Esophagus squamous epithelium (tissue), 5 donors: ENCODE data around the gene MED27. TPM values are rescaled to one million over a fixed set of nuclear protein-coding genes. Genes with fewer than 3 reads are reported as not detected.

Experiments
- DNase-seq: peaks from one replicate; lab custom pipeline; 2025; lab: John Stamatoyannopoulos, UW
- H3K27ac ChIP-seq, 4 donors: fragments of 200-600 bp; sonication (generic); one replicate each; pipeline ENCODE4 v1.5.1; 2016 to 2019; ENCODE audit warnings: mild to moderate bottlenecking in 1 of 4
- H3K27me3 ChIP-seq, 4 donors: fragments of 200-600 bp; sonication (generic); 1 replicate in 3 of 4; 2 replicates in 1 of 4; pipeline versions ENCODE4 v1.5.1 to v1.6.0; 2017 to 2021; ENCODE audit warnings: antibody characterized with exemption in 1 of 4
- H3K36me3 ChIP-seq, 3 donors: fragments of 200-600 bp; sonication (generic); one replicate each; pipeline ENCODE4 v1.5.1; 2016 to 2019
- H3K4me1 ChIP-seq, 3 donors: fragments of 200-600 bp; sonication (generic); one replicate each; pipeline ENCODE4 v1.5.1; 2017 to 2019
- H3K4me3 ChIP-seq, 4 donors: fragments of 200-600 bp; sonication (generic); 1 replicate in 3 of 4; 2 replicates in 1 of 4; pipeline ENCODE4 v1.5.1; 2016 to 2019; ENCODE audit warnings: mild to moderate bottlenecking in 2 of 4, moderate library complexity in 1 of 4
- H3K9me3 ChIP-seq, 3 donors: fragments of 200-600 bp; sonication (generic); one replicate each; pipeline ENCODE4 v1.5.1; 2016 to 2019
- CTCF ChIP-seq, 6 experiments: fragments of 450-650 bp in 4 of 6; fragments of 200-600 bp in 2 of 6; sonication (generic) in 2 of 6; IDR thresholded peaks; one replicate each; pipeline ENCODE4 v1.5.1; 2016 to 2019; ENCODE audit warnings: antibody characterized with exemption in 6 of 6, mild to moderate bottlenecking in 4 of 6, moderate library complexity in 4 of 6
- POLR2A ChIP-seq, 4 donors: fragments of 450-650 bp; IDR thresholded peaks; one replicate each; pipeline ENCODE4 v1.6.1; 2017; ENCODE audit warnings: antibody characterized with exemption in 4 of 4, mild to moderate bottlenecking in 4 of 4, moderate library complexity in 3 of 4
- WGBS, 2 donors: methylation state at CpG; one replicate each; pipeline ENCODE4 v1.1.5; 2018; 5-methylcytosine and 5-hydroxymethylcytosine counted together
- intact Hi-C: fragments of 100-400 bp; cut with DNase I; formaldehyde crosslinking; loops from one replicate; pipeline ENCODE4 v1.15.0; 2022
- total RNA-seq, 4 donors: library from RNA; depleted of rRNA; stranded (reverse); fragments of >200 nt; gene quantifications; one replicate each; pipeline ENCODE4 v1.1.0, GENCODE V29; 2016
- donor health status: DM: yes; HTN: yes; CAD: no.

The MED27 gene
- total RNA-seq, 4 donors from 2014 or later = 10.6 to 20.0 (median 17.6) TPM

- Histone ChIP-seq H3K36me3 (peaks cover 0 to 23% (median 0%) of the 10 kb centered on the region in 3 donors), H3K4me1 (no peaks in the 10 kb centered on the region), H3K27me3 (no peaks in the 10 kb centered on the region), H3K4me3 (no peak overlapping the region), H3K9me3 (no peaks in the 10 kb centered on the region), H3K27ac (no peak overlapping the region)
- WGBS, 2 donors = 83 to 94% methylated on average over 2 to 4 of the region's 4 CpGs
- intact Hi-C loops = no loop called here
- DNase-seq = no peak
- TF ChIP-seq POLR2A (IDR thresholded peaks at IDR 0.05) (no peak), CTCF (IDR thresholded peaks at IDR 0.05) (no peak)
Measured at GRCh38 chr9:131872702-131873101, 207.0 kb downstream of the MED27 start.

GRCh38 chr9:131872006-131872405 lies 207.7 kb downstream of the MED27 start:
- WGBS, 2 donors = 100% methylated on average over 1 to 4 of the region's 15 CpGs
- H3K9me3 ChIP-seq = no peaks in the 10 kb centered on the region
- TF ChIP-seq POLR2A (IDR thresholded peaks at IDR 0.05) (no peak), CTCF (IDR thresholded peaks at IDR 0.05) (peak in 1 of 6 experiments; percentile 20)
- H3K36me3 ChIP-seq = peaks cover 0 to 20% (median 0%) of the 10 kb centered on the region in 3 donors
- H3K27ac ChIP-seq = no peak overlapping the region
- no peak overlapping the region for H3K4me3 ChIP-seq
- no peaks in the 10 kb centered on the region for H3K4me1 ChIP-seq
- H3K27me3 ChIP-seq = no peaks in the 10 kb centered on the region
- intact Hi-C loops = no loop called here
- DNase-seq = no peak

- Histone ChIP-seq H3K36me3 (peaks cover 0 to 13% (median 0%) of the 10 kb centered on the region in 3 donors), H3K27me3 (no peaks in the 10 kb centered on the region), H3K9me3 (no peaks in the 10 kb centered on the region), H3K4me1 (no peaks in the 10 kb centered on the region), H3K4me3 (no peak overlapping the region), H3K27ac (no peak overlapping the region)
- intact Hi-C loops = no loop called here
- no peak for DNase-seq
- 100% methylated on average over 1 of the region's 12 CpGs; no CpG with 5 or more reads in 1 of the 2 donors for WGBS, 2 donors
- TF ChIP-seq CTCF (IDR thresholded peaks at IDR 0.05) (no peak), POLR2A (IDR thresholded peaks at IDR 0.05) (no peak)
Measured at GRCh38 chr9:131870156-131870555, 209.5 kb downstream of the MED27 start.

GRCh38 chr9:131869348-131869747 lies 210.3 kb downstream of the MED27 start:
- whole genome bisulfite sequencing, 2 donors = 87 to 89% methylated on average over 6 to 8 of the region's 8 CpGs
- Histone ChIP-seq H3K9me3 (no peaks in the 10 kb centered on the region), H3K4me3 (no peak overlapping the region), H3K4me1 (no peaks in the 10 kb centered on the region), H3K27me3 (no peaks in the 10 kb centered on the region), H3K27ac (no peak overlapping the region), H3K36me3 (peaks cover 0 to 13% (median 0%) of the 10 kb centered on the region in 3 donors)
- no peak for DNase-seq
- TF ChIP-seq CTCF (IDR thresholded peaks at IDR 0.05) = no peak
- TF ChIP-seq POLR2A (IDR thresholded peaks at IDR 0.05) = no peak
- intact Hi-C loops = no loop called here

GRCh38 chr9:131868766-131869165 lies 210.9 kb downstream of the MED27 start:
- H3K9me3 ChIP-seq = no peaks in the 10 kb centered on the region
- H3K4me3 ChIP-seq = no peak overlapping the region
- 89 to 94% methylated on average over 7 to 9 of the region's 10 CpGs for WGBS, 2 donors
- H3K27me3 ChIP-seq = no peaks in the 10 kb centered on the region
- intact Hi-C loops = no loop called here
- no peak for DNase-seq
- peaks cover 0 to 13% (median 0%) of the 10 kb centered on the region in 3 donors for H3K36me3 ChIP-seq
- no peak for TF ChIP-seq POLR2A (IDR thresholded peaks at IDR 0.05)
- TF ChIP-seq CTCF (IDR thresholded peaks at IDR 0.05) = no peak
- H3K27ac ChIP-seq = no peak overlapping the region
- no peaks in the 10 kb centered on the region for H3K4me1 ChIP-seq
